ENCODE measurements around the gene PRR11. TPM values are rescaled to one million over a fixed set of nuclear protein-coding genes. Genes with fewer than 3 reads are reported as not detected.
"Not testable (repeated sequence)": the region's sequence is repeated elsewhere in the genome, so short reads cannot be mapped to it uniquely, and the experiment has no call there.

PRR11 gene
- total RNA-seq, 1 donor from 2014 or later: 12.9 TPM

DNA sequence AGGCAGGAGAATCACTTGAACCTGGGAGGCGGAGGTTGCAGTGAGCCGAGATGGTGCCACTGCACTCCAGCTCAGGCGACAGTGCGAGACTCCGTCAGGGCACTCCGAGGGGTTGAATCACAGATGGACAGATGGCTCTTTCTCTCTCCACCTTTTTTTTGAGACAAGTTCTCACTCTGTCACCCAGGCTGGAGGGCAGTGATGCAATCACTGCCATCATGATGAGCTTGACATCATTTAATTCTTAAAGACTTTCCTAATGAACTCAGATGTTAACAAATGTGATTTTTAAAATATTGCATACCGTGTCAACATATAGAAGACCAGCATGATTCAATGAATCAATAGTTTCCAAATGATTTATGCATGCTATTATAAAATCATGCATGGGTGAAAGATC lies 68.3 kb downstream of the PRR11 start:
- Mint-ChIP-seq H3K9me3 (ENCODE audit: low read depth) (no peaks in the 10 kb centered on the region), H3K36me3 (ENCODE audit: low read depth) (no peaks in the 10 kb centered on the region), H3K27me3 (ENCODE audit: low read depth) (no peaks in the 10 kb centered on the region), H3K4me1 (ENCODE audit: low read depth) (peaks cover 12% of the 10 kb centered on the region), H3K27ac (ENCODE audit: unreplicated experiment) (no peak overlapping the region), H3K4me3 (ENCODE audit: unreplicated experiment) (no peak overlapping the region)
- no peak for DNase-seq (ENCODE audit: low spot score)
- TF ChIP-seq, protein P1, sequence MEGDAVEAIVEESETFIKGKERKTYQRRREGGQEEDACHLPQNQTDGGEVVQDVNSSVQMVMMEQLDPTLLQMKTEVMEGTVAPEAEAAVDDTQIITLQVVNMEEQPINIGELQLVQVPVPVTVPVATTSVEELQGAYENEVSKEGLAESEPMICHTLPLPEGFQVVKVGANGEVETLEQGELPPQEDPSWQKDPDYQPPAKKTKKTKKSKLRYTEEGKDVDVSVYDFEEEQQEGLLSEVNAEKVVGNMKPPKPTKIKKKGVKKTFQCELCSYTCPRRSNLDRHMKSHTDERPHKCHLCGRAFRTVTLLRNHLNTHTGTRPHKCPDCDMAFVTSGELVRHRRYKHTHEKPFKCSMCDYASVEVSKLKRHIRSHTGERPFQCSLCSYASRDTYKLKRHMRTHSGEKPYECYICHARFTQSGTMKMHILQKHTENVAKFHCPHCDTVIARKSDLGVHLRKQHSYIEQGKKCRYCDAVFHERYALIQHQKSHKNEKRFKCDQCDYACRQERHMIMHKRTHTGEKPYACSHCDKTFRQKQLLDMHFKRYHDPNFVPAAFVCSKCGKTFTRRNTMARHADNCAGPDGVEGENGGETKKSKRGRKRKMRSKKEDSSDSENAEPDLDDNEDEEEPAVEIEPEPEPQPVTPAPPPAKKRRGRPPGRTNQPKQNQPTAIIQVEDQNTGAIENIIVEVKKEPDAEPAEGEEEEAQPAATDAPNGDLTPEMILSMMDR (IDR thresholded peaks at IDR 0.05): no peak

DNA sequence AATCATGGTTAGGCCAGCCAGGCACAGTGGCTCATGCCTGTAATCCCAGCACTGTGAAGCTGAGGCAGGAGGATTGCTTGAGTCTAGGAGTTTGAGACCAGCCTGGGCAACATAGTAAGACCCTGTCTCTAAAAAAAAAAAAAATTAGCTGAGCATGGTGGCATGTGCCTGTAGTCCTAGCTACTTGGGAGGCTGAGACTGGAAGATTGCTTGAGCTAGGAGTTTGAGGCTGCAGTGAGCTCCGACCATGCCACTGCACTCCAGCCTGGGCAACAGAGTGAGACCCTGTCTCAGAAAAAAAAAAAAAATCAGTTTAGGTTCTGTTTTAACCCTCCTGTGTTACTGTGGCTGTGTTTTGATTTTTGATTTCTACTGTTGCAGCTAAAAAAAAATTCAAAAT lies 73.0 kb downstream of the PRR11 start:
- not testable (repeated sequence) for H3K36me3 Mint-ChIP-seq (ENCODE audit: low read depth); H3K4me1 Mint-ChIP-seq (ENCODE audit: low read depth); H3K9me3 Mint-ChIP-seq (ENCODE audit: low read depth); H3K4me3 Mint-ChIP-seq (ENCODE audit: unreplicated experiment); H3K27me3 Mint-ChIP-seq (ENCODE audit: low read depth); H3K27ac Mint-ChIP-seq (ENCODE audit: unreplicated experiment); DNase-seq (ENCODE audit: low spot score)

DNA sequence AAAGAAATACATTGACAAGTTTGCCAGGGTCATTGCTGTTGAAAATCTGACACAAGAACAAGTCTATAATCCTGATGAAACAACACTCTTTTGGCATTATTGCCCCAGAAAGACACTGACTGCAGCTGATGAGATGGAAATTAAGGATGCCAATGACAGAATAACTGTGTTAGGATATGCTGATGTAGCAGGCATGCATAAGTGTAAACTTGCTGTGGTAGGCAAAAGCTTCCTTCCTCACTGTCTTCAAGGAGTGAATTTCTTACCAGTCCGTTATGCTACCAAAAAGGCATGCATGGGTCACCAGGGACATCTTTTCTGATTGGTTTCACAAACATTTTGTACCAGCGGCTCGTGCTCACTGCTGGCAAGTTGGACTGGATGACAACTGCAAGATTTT lies 75.2 kb downstream of the PRR11 start:
- no peaks in the 10 kb centered on the region for H3K36me3 Mint-ChIP-seq (ENCODE audit: low read depth)
- H3K27me3 Mint-ChIP-seq (ENCODE audit: low read depth): no peaks in the 10 kb centered on the region
- H3K4me1 Mint-ChIP-seq (ENCODE audit: low read depth): no peaks in the 10 kb centered on the region
- no peak overlapping the region for H3K4me3 Mint-ChIP-seq (ENCODE audit: unreplicated experiment)
- no peaks in the 10 kb centered on the region for H3K9me3 Mint-ChIP-seq (ENCODE audit: low read depth)
- H3K27ac Mint-ChIP-seq (ENCODE audit: unreplicated experiment): no peak overlapping the region
- DNase-seq (ENCODE audit: low spot score): no peak
- TF ChIP-seq, protein P1 (IDR thresholded peaks at IDR 0.05): no peak

DNA sequence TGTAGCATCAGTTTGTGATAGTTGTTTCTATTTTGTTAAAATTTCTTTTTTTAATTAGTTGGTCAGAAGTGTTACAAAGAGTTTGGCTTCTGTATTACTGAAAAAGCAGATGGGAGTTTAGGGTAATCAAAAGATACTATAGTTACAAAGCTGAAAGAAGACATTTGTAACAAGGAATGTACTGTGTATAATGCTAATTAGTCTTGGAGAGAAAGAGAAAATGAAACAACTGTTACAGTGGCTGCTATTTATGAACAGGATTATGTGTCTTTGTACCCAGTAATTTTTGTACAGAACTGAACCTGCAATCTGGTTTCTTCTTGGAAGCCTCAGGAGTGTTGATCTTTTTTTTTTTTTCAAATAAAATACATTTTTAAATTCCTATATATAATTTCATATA lies 79.1 kb downstream of the PRR11 start:
- Mint-ChIP-seq H3K9me3 (ENCODE audit: low read depth) (no peaks in the 10 kb centered on the region), H3K4me3 (ENCODE audit: unreplicated experiment) (no peak overlapping the region), H3K36me3 (ENCODE audit: low read depth) (no peaks in the 10 kb centered on the region), H3K27ac (ENCODE audit: unreplicated experiment) (no peak overlapping the region), H3K27me3 (ENCODE audit: low read depth) (no peaks in the 10 kb centered on the region), H3K4me1 (ENCODE audit: low read depth) (no peaks in the 10 kb centered on the region)
- no peak for DNase-seq (ENCODE audit: low spot score)
- TF ChIP-seq, protein P1 (IDR thresholded peaks at IDR 0.05): no peak

DNA sequence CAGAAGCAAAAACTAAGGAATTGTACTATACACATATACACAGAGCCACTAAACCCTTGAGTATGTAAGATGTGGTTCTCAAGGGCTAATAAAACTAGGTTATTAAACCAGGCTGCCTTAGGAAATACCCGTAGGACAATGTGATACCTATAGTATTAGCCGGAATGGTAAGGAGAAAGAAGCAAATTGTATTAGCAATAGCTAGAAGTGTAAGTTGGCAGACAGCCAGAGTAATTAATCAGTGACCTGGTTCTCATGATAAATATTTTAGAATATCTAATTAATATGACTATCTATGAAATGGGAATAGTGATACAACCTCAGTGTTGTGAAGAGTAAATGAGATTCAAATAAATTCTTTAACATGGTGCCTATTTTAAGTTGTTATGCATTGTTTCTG lies 83.4 kb downstream of the PRR11 start:
- Mint-ChIP-seq H3K27ac (ENCODE audit: unreplicated experiment) (no peak overlapping the region), H3K4me1 (ENCODE audit: low read depth) (no peaks in the 10 kb centered on the region), H3K36me3 (ENCODE audit: low read depth) (no peaks in the 10 kb centered on the region), H3K27me3 (ENCODE audit: low read depth) (no peaks in the 10 kb centered on the region), H3K9me3 (ENCODE audit: low read depth) (no peaks in the 10 kb centered on the region), H3K4me3 (ENCODE audit: unreplicated experiment) (no peak overlapping the region)
- DNase-seq (ENCODE audit: low spot score): no peak
- TF ChIP-seq, protein P1 (IDR thresholded peaks at IDR 0.05): no peak

DNA sequence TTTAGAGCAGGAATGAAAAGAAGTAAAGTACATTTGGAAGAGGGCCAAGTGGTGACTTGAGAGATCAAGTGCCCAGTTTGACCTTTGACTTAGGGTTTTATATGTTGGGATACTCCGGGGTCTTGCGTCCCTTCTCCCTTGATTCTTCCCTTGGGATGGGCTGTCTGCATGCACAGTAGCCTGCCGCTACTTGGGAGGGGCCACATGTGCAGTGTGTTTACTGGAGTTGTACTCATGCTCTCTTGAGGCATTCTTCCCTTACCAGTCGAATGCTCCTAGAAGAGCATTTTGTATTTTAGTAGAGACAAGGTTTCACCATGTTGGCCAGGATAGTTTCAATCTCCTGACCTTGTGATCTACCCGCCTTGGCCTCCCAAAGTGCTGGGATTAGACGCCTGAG lies 88.5 kb downstream of the PRR11 start:
- no peak overlapping the region for H3K4me3 Mint-ChIP-seq (ENCODE audit: unreplicated experiment)
- TF ChIP-seq, protein P1 (IDR thresholded peaks at IDR 0.05): no peak
- H3K36me3 Mint-ChIP-seq (ENCODE audit: low read depth): no peaks in the 10 kb centered on the region
- no peaks in the 10 kb centered on the region for H3K9me3 Mint-ChIP-seq (ENCODE audit: low read depth)
- DNase-seq (ENCODE audit: low spot score): no peak
- H3K27ac Mint-ChIP-seq (ENCODE audit: unreplicated experiment): no peak overlapping the region
- no peaks in the 10 kb centered on the region for H3K27me3 Mint-ChIP-seq (ENCODE audit: low read depth)
- no peaks in the 10 kb centered on the region for H3K4me1 Mint-ChIP-seq (ENCODE audit: low read depth)

Small RNAs within 50 kb of the gene (microRNA-seq; reads per million reads assigned to microRNA genes)
- gene MIR301A (ENCODE audit: borderline number of aligned reads) (736 reads per million, percentile 76 among the genes with 10 or more reads in this experiment), gene MIR454 (ENCODE audit: borderline number of aligned reads) (1,306 reads per million, percentile 82 among the genes with 10 or more reads in this experiment)

Other genes starting within 250 kb of the PRR11 start
- 31.9 to 43.9 TPM (median 38.7 TPM) in 3 replicates for gene TRIM37, start 48.9 kb upstream of the PRR11 start, total RNA-seq
- gene SKA2, start 560 bp upstream of the PRR11 start, total RNA-seq: 32.2 to 51.5 TPM (median 46.2 TPM) in 3 replicates
- 17.5 to 18.0 TPM (median 17.7 TPM) in 3 replicates for gene SMG8, start 54.3 kb downstream of the PRR11 start, total RNA-seq
- 1.5 to 3.6 TPM (median 1.9 TPM) in 3 replicates for gene GDPD1, start 64.8 kb downstream of the PRR11 start, total RNA-seq
- 41.9 to 52.2 TPM (median 52.1 TPM) in 3 replicates for gene YPEL2, start 175.9 kb downstream of the PRR11 start, total RNA-seq